ENCODE measurements around the gene AOC2. TPM values are rescaled to one million over a fixed set of nuclear protein-coding genes. Genes with fewer than 3 reads are reported as not detected.
A peak's percentile ranks its signal among the peaks of the same experiment; 100 is the strongest.

AOC2 gene
- total RNA-seq, 1 donor from 2014 or later = 2.2 TPM

DNA sequence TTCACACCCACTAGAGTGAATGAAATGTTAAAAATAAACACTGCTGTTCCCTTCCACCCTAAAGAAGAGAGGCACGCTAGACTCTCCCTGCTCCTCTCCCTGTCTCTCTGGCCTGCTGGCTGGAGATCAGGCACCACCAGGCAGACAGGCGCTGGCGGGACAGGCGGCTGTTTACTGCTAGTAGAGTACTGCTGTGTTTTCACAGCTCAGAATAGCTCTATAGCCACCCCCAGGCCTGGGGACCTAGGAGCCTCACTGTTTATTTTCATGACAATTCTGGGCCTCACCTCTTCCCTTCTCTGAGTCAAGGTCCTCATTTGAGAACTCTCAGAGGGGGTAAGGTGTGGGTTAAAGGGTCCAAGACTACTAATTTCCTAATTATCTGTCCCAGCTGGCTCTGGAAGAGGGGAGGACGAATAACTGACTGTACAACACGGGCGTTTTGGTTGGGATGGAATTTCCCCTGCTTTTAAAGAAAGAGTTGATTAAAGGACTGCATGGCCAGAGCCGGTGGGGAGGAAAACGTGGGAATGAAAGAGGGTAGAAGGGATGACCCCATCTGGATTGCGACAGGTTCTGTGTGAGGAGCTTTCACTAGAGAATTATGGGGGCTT lies 47.3 kb downstream of the AOC2 start:
- Histone ChIP-seq H3K36me3 (no peaks in the 10 kb centered on the region), H3K4me1 (peaks cover 15% of the 10 kb centered on the region), H3K9me3 (no peaks in the 10 kb centered on the region), H3K4me3 (no peak overlapping the region), H3K27me3 (no peaks in the 10 kb centered on the region), H3K27ac (peak overlapping the region; percentile 51)
- DNase-seq (ENCODE audit: extremely low spot score in 2 of 2) = no peak
- intact Hi-C loops (cut with DNase I) = no loop called here
- TF ChIP-seq POLR2AphosphoS5 (IDR thresholded peaks at IDR 0.05; ENCODE audit: insufficient read depth in 1 of 2, low read depth in 1 of 2) = no peak
- TF ChIP-seq, protein P1, sequence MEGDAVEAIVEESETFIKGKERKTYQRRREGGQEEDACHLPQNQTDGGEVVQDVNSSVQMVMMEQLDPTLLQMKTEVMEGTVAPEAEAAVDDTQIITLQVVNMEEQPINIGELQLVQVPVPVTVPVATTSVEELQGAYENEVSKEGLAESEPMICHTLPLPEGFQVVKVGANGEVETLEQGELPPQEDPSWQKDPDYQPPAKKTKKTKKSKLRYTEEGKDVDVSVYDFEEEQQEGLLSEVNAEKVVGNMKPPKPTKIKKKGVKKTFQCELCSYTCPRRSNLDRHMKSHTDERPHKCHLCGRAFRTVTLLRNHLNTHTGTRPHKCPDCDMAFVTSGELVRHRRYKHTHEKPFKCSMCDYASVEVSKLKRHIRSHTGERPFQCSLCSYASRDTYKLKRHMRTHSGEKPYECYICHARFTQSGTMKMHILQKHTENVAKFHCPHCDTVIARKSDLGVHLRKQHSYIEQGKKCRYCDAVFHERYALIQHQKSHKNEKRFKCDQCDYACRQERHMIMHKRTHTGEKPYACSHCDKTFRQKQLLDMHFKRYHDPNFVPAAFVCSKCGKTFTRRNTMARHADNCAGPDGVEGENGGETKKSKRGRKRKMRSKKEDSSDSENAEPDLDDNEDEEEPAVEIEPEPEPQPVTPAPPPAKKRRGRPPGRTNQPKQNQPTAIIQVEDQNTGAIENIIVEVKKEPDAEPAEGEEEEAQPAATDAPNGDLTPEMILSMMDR (IDR thresholded peaks at IDR 0.05) = no peak
- no peak for TF ChIP-seq POLR2A (IDR thresholded peaks at IDR 0.05)

DNA sequence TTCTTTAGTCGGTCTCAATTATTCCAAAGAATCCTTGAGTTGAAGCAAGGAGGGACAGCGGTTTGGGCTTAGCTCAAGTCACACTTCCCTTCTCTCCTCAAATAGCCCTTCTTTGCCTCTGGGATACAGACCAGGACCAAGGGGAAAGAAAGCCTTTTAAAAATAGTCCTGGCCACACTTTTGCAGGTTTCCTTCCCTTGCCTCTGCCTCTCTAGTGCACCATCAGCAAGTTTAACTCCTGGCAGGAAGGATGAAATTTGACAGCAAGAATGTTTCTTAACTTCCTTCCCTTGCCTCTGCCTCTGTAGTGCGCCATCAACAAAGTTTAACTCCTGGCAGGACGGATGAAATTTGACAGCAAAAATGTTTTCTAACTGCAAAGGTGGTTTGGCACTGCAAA lies 49.0 kb downstream of the AOC2 start:
- Histone ChIP-seq H3K4me1 (peaks cover 15% of the 10 kb centered on the region), H3K9me3 (no peaks in the 10 kb centered on the region), H3K4me3 (no peak overlapping the region), H3K36me3 (no peaks in the 10 kb centered on the region), H3K27me3 (no peaks in the 10 kb centered on the region), H3K27ac (no peak overlapping the region)
- intact Hi-C loops (cut with DNase I) = no loop called here
- TF ChIP-seq, protein P1 (IDR thresholded peaks at IDR 0.05) = no peak
- TF ChIP-seq POLR2AphosphoS5 (IDR thresholded peaks at IDR 0.05; ENCODE audit: insufficient read depth in 1 of 2, low read depth in 1 of 2) = no peak
- no peak for TF ChIP-seq POLR2A (IDR thresholded peaks at IDR 0.05)
- no peak for DNase-seq (ENCODE audit: extremely low spot score in 2 of 2)

DNA sequence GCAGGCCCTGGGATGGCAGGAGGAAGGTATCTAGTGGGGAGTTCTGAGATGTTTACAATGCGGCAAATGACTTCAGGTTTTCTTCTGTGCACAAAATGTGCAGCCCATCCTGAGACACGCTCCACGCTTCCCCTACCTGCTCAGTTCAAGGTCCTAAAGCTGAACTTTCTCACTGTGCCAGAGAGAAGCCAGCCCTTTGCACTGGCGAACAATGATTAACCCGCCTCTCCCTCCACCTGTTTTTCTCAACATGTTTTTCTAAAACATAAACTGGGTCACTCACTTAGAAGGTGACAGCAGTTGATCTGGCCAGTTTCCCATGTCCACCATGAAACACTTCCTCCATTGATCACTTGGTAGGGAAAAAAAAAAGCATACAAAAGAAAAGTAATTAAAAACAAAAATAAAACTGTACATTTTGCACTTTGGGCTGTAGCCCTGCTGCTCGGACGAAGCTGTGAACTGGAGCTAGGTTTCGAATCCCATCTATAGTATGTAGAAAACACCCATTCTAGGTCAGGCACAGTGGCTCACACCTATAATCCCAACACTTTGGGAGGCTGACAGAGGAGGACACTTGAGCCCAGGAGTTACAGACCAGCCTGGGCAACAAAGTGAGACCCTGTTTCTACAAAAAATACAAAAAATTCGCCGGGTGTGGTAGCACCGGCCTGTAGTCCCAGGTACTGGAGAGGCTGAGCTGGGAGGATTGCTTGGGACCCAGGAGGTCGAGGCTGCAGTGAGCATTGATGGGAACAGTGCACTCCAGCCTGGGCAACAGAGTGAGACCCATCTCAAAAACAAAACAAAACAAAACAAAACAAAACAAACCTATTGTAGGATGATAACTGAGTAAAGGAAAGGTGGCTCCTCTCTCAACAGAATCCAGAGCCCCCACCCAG lies 50.2 kb downstream of the AOC2 start:
- intact Hi-C loops (cut with DNase I) = no loop called here
- H3K27ac ChIP-seq = peak overlapping the region; percentile 55
- no peak overlapping the region for H3K4me3 ChIP-seq
- no peak for DNase-seq (ENCODE audit: extremely low spot score in 2 of 2)
- no peaks in the 10 kb centered on the region for H3K27me3 ChIP-seq
- H3K36me3 ChIP-seq = no peaks in the 10 kb centered on the region
- H3K9me3 ChIP-seq = no peaks in the 10 kb centered on the region
- peaks cover 15% of the 10 kb centered on the region for H3K4me1 ChIP-seq
- TF ChIP-seq, protein P1 (IDR thresholded peaks at IDR 0.05) = no peak
- no peak for TF ChIP-seq POLR2AphosphoS5 (IDR thresholded peaks at IDR 0.05; ENCODE audit: insufficient read depth in 1 of 2, low read depth in 1 of 2)
- TF ChIP-seq POLR2A (IDR thresholded peaks at IDR 0.05) = no peak

DNA sequence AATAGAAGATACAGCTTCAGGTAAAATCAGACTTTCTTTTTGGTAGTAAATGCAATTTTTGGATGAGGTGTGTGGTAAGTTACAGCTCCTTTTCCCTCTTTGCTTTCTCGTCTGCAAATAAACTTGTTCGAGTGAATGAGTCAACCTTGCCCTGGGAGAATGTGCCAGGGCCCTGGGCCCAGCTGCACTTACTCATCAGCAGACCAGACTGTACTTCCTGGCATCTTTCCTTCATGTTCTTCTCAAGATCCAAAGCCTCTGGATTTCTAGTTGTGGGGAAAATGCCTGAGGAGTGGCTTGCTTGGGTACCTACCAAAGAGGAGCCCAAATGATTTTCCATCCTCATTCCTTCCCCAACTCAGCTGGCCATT lies 50.8 kb downstream of the AOC2 start:
- TF ChIP-seq POLR2AphosphoS5 (IDR thresholded peaks at IDR 0.05; ENCODE audit: insufficient read depth in 1 of 2, low read depth in 1 of 2) = peak in 1 of 2 donors; percentile 64
- TF ChIP-seq, protein P1 (IDR thresholded peaks at IDR 0.05) = no peak
- no peak for DNase-seq (ENCODE audit: extremely low spot score in 2 of 2)
- Histone ChIP-seq H3K27me3 (no peaks in the 10 kb centered on the region), H3K4me1 (peaks cover 15% of the 10 kb centered on the region), H3K27ac (no peak overlapping the region), H3K36me3 (no peaks in the 10 kb centered on the region), H3K4me3 (no peak overlapping the region), H3K9me3 (no peaks in the 10 kb centered on the region)
- intact Hi-C loops (cut with DNase I) = no loop called here

All from vagina (tissue), 2 donors.